Measurements from ENCODE around the gene TLE7. TPM values are rescaled to one million over a fixed set of nuclear protein-coding genes. Genes with fewer than 3 reads are reported as not detected.

Gene TLE7
- total RNA-seq, 2 donors from 2014 or later, result 3.9 TPM; not detected in 1

GRCh38 chr16:71430744-71431143 lies 11.1 kb downstream of the TLE7 start:
- Histone ChIP-seq H3K27ac (no peak overlapping the region), H3K4me1 (replicated peaks) (no peaks in the 10 kb centered on the region), H3K4me3 (no peak overlapping the region), H3K9me3 (no peaks in the 10 kb centered on the region), H3K36me3 (no peaks in the 10 kb centered on the region), H3K27me3 (replicated peaks; ENCODE audit: insufficient read depth) (no peaks in the 10 kb centered on the region)
- intact Hi-C loops (cut with DNase I), result no loop called here
- 70% methylated on average over 6 of the region's 6 CpGs for WGBS
- TF ChIP-seq POLR2A (IDR thresholded peaks at IDR 0.05) (no peak), POLR2AphosphoS5 (IDR thresholded peaks at IDR 0.05) (no peak), CTCF (IDR thresholded peaks at IDR 0.05) (no peak)
- DNase-seq (ENCODE audit: low spot score), result no peak

- TF ChIP-seq CTCF (IDR thresholded peaks at IDR 0.05) (no peak), POLR2A (IDR thresholded peaks at IDR 0.05) (no peak), POLR2AphosphoS5 (IDR thresholded peaks at IDR 0.05) (no peak)
- Histone ChIP-seq H3K4me1 (replicated peaks) (no peaks in the 10 kb centered on the region), H3K4me3 (no peak overlapping the region), H3K27me3 (replicated peaks; ENCODE audit: insufficient read depth) (no peaks in the 10 kb centered on the region), H3K36me3 (no peaks in the 10 kb centered on the region), H3K9me3 (no peaks in the 10 kb centered on the region), H3K27ac (no peak overlapping the region)
- intact Hi-C loops (cut with DNase I), result no loop called here
- 79% methylated on average over 3 of the region's 3 CpGs for WGBS
- no peak for DNase-seq (ENCODE audit: low spot score)
These were observed 12.3 kb downstream of the TLE7 start for GRCh38 chr16:71429581-71429980.

GRCh38 chr16:71428883-71429282 lies 13.0 kb downstream of the TLE7 start:
- DNase-seq (ENCODE audit: low spot score), result no peak
- TF ChIP-seq CTCF (IDR thresholded peaks at IDR 0.05), result no peak
- TF ChIP-seq POLR2AphosphoS5 (IDR thresholded peaks at IDR 0.05), result no peak
- no peak for TF ChIP-seq POLR2A (IDR thresholded peaks at IDR 0.05)
- H3K36me3 ChIP-seq, result no peaks in the 10 kb centered on the region
- H3K4me1 ChIP-seq (replicated peaks), result no peaks in the 10 kb centered on the region
- H3K27me3 ChIP-seq (replicated peaks; ENCODE audit: insufficient read depth), result no peaks in the 10 kb centered on the region
- H3K27ac ChIP-seq, result no peak overlapping the region
- H3K4me3 ChIP-seq, result no peak overlapping the region
- WGBS, result 92% methylated on average over 2 of the region's 2 CpGs
- intact Hi-C loops (cut with DNase I), result no loop called here
- no peaks in the 10 kb centered on the region for H3K9me3 ChIP-seq

GRCh38 chr16:71428385-71428784 lies 13.5 kb downstream of the TLE7 start:
- TF ChIP-seq POLR2AphosphoS5 (IDR thresholded peaks at IDR 0.05) (no peak), POLR2A (IDR thresholded peaks at IDR 0.05) (no peak), CTCF (IDR thresholded peaks at IDR 0.05) (no peak)
- Histone ChIP-seq H3K9me3 (no peaks in the 10 kb centered on the region), H3K27ac (no peak overlapping the region), H3K4me1 (replicated peaks) (no peaks in the 10 kb centered on the region), H3K4me3 (no peak overlapping the region), H3K36me3 (no peaks in the 10 kb centered on the region), H3K27me3 (replicated peaks; ENCODE audit: insufficient read depth) (no peaks in the 10 kb centered on the region)
- DNase-seq (ENCODE audit: low spot score), result no peak
- intact Hi-C loops (cut with DNase I), result no loop called here

- Histone ChIP-seq H3K9me3 (no peaks in the 10 kb centered on the region), H3K4me1 (replicated peaks) (no peaks in the 10 kb centered on the region), H3K36me3 (no peaks in the 10 kb centered on the region), H3K4me3 (no peak overlapping the region), H3K27me3 (replicated peaks; ENCODE audit: insufficient read depth) (no peaks in the 10 kb centered on the region), H3K27ac (no peak overlapping the region)
- TF ChIP-seq CTCF (IDR thresholded peaks at IDR 0.05) (no peak), POLR2AphosphoS5 (IDR thresholded peaks at IDR 0.05) (no peak), POLR2A (IDR thresholded peaks at IDR 0.05) (no peak)
- intact Hi-C loops (cut with DNase I), result no loop called here
- no peak for DNase-seq (ENCODE audit: low spot score)
- 63% methylated on average over 12 of the region's 12 CpGs for WGBS
These were observed 14.8 kb downstream of the TLE7 start for GRCh38 chr16:71426880-71427615.
